PC-9 (cell line): ENCODE data around the gene NEBL. TPM values are rescaled to one million over a fixed set of nuclear protein-coding genes. Genes with fewer than 3 reads are reported as not detected.

ENCODE experiments used
- BruUV-seq: library from RNA; stranded (reverse); fragments of 400-500 nt; replicated peaks from 2 replicates; lab custom pipeline; 2021; lab: Mats Ljungman, UMichigan
- CTCF ChIA-PET: fragments of 300-600 bp; sonication (Branson Sonifier 250); formaldehyde crosslinking; loops from one replicate; lab custom pipeline; 2022; ENCODE audit warnings: antibody characterized with exemption; lab: Charles Lee
- POLR2A ChIA-PET: fragments of 300-600 bp; sonication (Branson Sonifier 250); formaldehyde crosslinking; loops from one replicate; lab custom pipeline; 2022; ENCODE audit warnings: antibody characterized with exemption; ENCODE audit not compliant: unreplicated experiment; lab: Charles Lee
- DNase-seq, 2 experiments: peaks; one replicate each; pipeline versions ENCODE4 v3.0.0 to v3.0.0-alpha.2; 2015 to 2022; ENCODE audit warnings: mixed read lengths in 1 of 2
- H2AFZ ChIP-seq: fragments of 200-600 bp; sonication (generic); 2 replicates; pipeline ENCODE4 v1.8.1; 2017; ENCODE audit warnings: antibody characterized with exemption
- H3F3A ChIP-seq: fragments of 200-600 bp; sonication (generic); 2 replicates; pipeline ENCODE4 v1.8.1; 2017; ENCODE audit warnings: antibody characterized with exemption, mild to moderate bottlenecking, low read depth; ENCODE audit not compliant: insufficient read depth
- H3K27ac ChIP-seq: fragments of 200-600 bp; sonication (generic); 2 replicates; pipeline ENCODE4 v1.6.1; 2016; ENCODE audit warnings: mixed run types
- H3K27me3 ChIP-seq: fragments of 200-600 bp; sonication (generic); 2 replicates; pipeline ENCODE4 v1.6.1; 2016; ENCODE audit warnings: low read depth, mixed run types; ENCODE audit not compliant: insufficient read depth
- H3K36me3 ChIP-seq: fragments of 200-600 bp; sonication (generic); 2 replicates; pipeline ENCODE4 v1.6.1; 2016; ENCODE audit warnings: low read depth, mixed run types
- H3K4me1 ChIP-seq: fragments of 200-600 bp; sonication (generic); replicated peaks from 2 replicates; pipeline ENCODE4 v1.6.1; 2016; ENCODE audit warnings: mixed run types; ENCODE audit not compliant: insufficient read depth
- H3K4me2 ChIP-seq: fragments of 200-600 bp; sonication (generic); 2 replicates; pipeline ENCODE4 v1.6.1; 2017; ENCODE audit warnings: mixed run types
- H3K4me3 ChIP-seq: fragments of 200-600 bp; sonication (generic); 2 replicates; pipeline ENCODE4 v1.6.1; 2016; ENCODE audit warnings: mixed run types
- H3K79me2 ChIP-seq: fragments of 200-600 bp; sonication (generic); 2 replicates; pipeline ENCODE4 v1.6.1; 2017; ENCODE audit warnings: low read depth, mixed run types
- H3K9me2 ChIP-seq: fragments of 200-600 bp; sonication (generic); 2 replicates; pipeline ENCODE4 v1.8.1; 2017; ENCODE audit warnings: mild to moderate bottlenecking; ENCODE audit not compliant: insufficient read depth
- H3K9me3 ChIP-seq: fragments of 200-600 bp; sonication (generic); 2 replicates; pipeline ENCODE4 v1.8.1; 2016; ENCODE audit warnings: low read depth; ENCODE audit not compliant: insufficient read depth
- H4K20me1 ChIP-seq: fragments of 200-600 bp; sonication (generic); 2 replicates; pipeline ENCODE4 v1.8.1; 2017; ENCODE audit not compliant: insufficient read depth
- CTCF ChIP-seq: fragments of 200-600 bp; sonication (generic); conservative IDR thresholded peaks from 2 replicates; pipeline ENCODE4 v1.6.1; 2017; ENCODE audit warnings: mixed run types, antibody characterized with exemption, mild to moderate bottlenecking, moderate library complexity
- EZH2 ChIP-seq: fragments of 200-600 bp; sonication (generic); IDR thresholded peaks from 2 replicates; pipeline ENCODE4 v1.8.0; 2017; ENCODE audit warnings: antibody characterized with exemption, low read depth
- intact Hi-C: fragments of 100-400 bp; cut with micrococcal nuclease; formaldehyde crosslinking; loops from one replicate; pipeline ENCODE4 v1.10.0; 2022; ENCODE audit not compliant: unreplicated experiment
- total RNA-seq: library from RNA; stranded (reverse); gene quantifications from 2 replicates; pipeline ENCODE4 v1.2.3, GENCODE V29; 2021

Gene NEBL
- total RNA-seq, 1 experiment from 2014 or later = 22.6 TPM

- H4K20me1 ChIP-seq = no peaks in the 10 kb centered on the region
- intact Hi-C loops = no loop called here
- no peaks in the 10 kb centered on the region for H3K9me2 ChIP-seq
- no peaks in the 10 kb centered on the region for H3K9me3 ChIP-seq
- DNase-seq = no peak
- H2AFZ ChIP-seq = no peak overlapping the region
- no peak overlapping the region for H3K27ac ChIP-seq
- TF ChIP-seq EZH2 = no peak
- TF ChIP-seq CTCF = no peak
- BruUV-seq = no TSS peak
- no peak overlapping the region for H3K4me3 ChIP-seq
- POLR2A ChIA-PET = no interaction called here
- CTCF ChIA-PET = no interaction called here
- H3K27me3 ChIP-seq = no peaks in the 10 kb centered on the region
- no peaks in the 10 kb centered on the region for H3K79me2 ChIP-seq
- H3K4me1 ChIP-seq = no peaks in the 10 kb centered on the region
- H3K4me2 ChIP-seq = no peak overlapping the region
- no peaks in the 10 kb centered on the region for H3K36me3 ChIP-seq
- H3F3A ChIP-seq = no peaks in the 10 kb centered on the region
Measured at GRCh38 chr10:20931156-20931795, 34.2 kb upstream of the NEBL start.

GRCh38 chr10:20927456-20927855 is 30.3 kb upstream of the NEBL start:
- Histone ChIP-seq H3K4me1 (no peaks in the 10 kb centered on the region), H3K27ac (no peak overlapping the region), H3K4me2 (no peak overlapping the region), H4K20me1 (no peaks in the 10 kb centered on the region), H3K9me3 (no peaks in the 10 kb centered on the region), H3F3A (no peaks in the 10 kb centered on the region), H3K27me3 (no peaks in the 10 kb centered on the region), H3K4me3 (no peak overlapping the region), H2AFZ (no peak overlapping the region), H3K79me2 (no peaks in the 10 kb centered on the region), H3K36me3 (no peaks in the 10 kb centered on the region), H3K9me2 (no peaks in the 10 kb centered on the region)
- intact Hi-C loops = no loop called here
- TF ChIP-seq EZH2 = no peak
- no peak for TF ChIP-seq CTCF
- no peak for DNase-seq
- POLR2A ChIA-PET = no interaction called here
- BruUV-seq = no TSS peak
- CTCF ChIA-PET = no interaction called here

GRCh38 chr10:20922451-20922850 is 25.3 kb upstream of the NEBL start:
- no peak for DNase-seq

More at GRCh38 chr10:20922451-20922850, 25.3 kb upstream of the NEBL start:
- no TSS peak for BruUV-seq
- no peak for TF ChIP-seq EZH2
- no peak for TF ChIP-seq CTCF
- ChIA-PET POLR2A (interaction anchor here (0.6 kb wide), 1 partner anchor 23 kb away, joined by 3 read pairs; no protein-coding TSS in a partner anchor), CTCF (no interaction called here)
- Histone ChIP-seq H3K27ac (no peak overlapping the region), H3K4me1 (no peaks in the 10 kb centered on the region), H3K4me3 (no peak overlapping the region), H3K9me2 (no peaks in the 10 kb centered on the region), H3K36me3 (no peaks in the 10 kb centered on the region), H3K79me2 (no peaks in the 10 kb centered on the region), H2AFZ (no peak overlapping the region), H3K4me2 (no peak overlapping the region), H3K9me3 (no peaks in the 10 kb centered on the region), H3K27me3 (no peaks in the 10 kb centered on the region), H3F3A (no peaks in the 10 kb centered on the region), H4K20me1 (no peaks in the 10 kb centered on the region)
- intact Hi-C loops = no loop called here
